Right atrium auricular region (tissue), 2 donors: ENCODE results near the gene NDUFC2. TPM values are rescaled to one million over a fixed set of nuclear protein-coding genes. Genes with fewer than 3 reads are reported as not detected.
"Not testable (repeated sequence)": the region's sequence is repeated elsewhere in the genome, so short reads cannot be mapped to it uniquely, and the experiment has no call there.

ENCODE experiments used
- DNase-seq: peaks from one replicate; pipeline ENCODE4 v3.0.0-alpha.2; 2019; ENCODE audit warnings: low spot score
- H3K27ac ChIP-seq, 2 donors: fragments of 200-600 bp; sonication (generic); 1 replicate in 1 of 2; 2 replicates in 1 of 2; pipeline ENCODE4 v1.5.1; 2016 to 2019
- H3K27me3 ChIP-seq, 2 donors: fragments of 200-600 bp; sonication (generic); one replicate each; pipeline versions ENCODE4 v1.5.1 to v1.6.0; 2017 to 2019
- H3K36me3 ChIP-seq: fragments of 200-600 bp; sonication (generic); one replicate; pipeline ENCODE4 v1.5.1; 2016
- H3K4me1 ChIP-seq, 2 donors: fragments of 200-600 bp; sonication (generic); one replicate each; pipeline versions ENCODE4 v1.5.1 to v1.6.0; 2017 to 2019
- H3K4me3 ChIP-seq, 2 donors: fragments of 200-600 bp; sonication (generic); 1 replicate in 1 of 2; 2 replicates in 1 of 2; pipeline ENCODE4 v1.5.1; 2017 to 2019; ENCODE audit warnings: mild to moderate bottlenecking in 1 of 2, moderate library complexity in 1 of 2
- H3K9me3 ChIP-seq, 2 donors: fragments of 200-600 bp; sonication (generic); one replicate each; pipeline ENCODE4 v1.5.1; 2019
- CTCF ChIP-seq, 2 donors: fragments of 200-600 bp; sonication (generic); IDR thresholded peaks; one replicate each; pipeline ENCODE4 v1.5.1; 2019; ENCODE audit warnings: antibody characterized with exemption in 2 of 2
- total RNA-seq, 2 donors: library from RNA; depleted of rRNA; stranded (reverse); fragments of >200 nt; gene quantifications; one replicate each; pipeline ENCODE4 v1.1.0, GENCODE V29; 2016

NDUFC2 gene
- total RNA-seq, 2 donors from 2014 or later, result 154 to 163 TPM

DNA sequence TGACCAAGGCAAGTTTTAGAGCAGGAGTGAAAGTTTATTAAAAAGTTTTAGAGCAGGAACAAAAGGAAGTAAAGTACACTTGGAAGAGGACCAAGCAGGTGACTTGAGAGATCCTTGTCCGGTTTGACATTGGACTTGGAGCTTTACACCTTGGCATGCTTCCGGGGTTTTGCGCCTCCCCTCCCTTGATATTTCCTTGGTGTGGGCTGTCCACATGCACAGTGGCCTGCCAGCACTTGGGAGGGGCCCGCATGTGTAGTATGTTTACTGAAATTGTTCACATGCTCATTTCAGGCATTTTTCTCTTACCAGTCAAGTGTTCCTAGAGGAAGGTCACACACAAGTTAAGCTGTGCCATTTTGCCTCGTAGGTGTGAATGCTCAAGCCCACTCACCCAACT, 35.0 kb downstream of the NDUFC2 start:
- DNase-seq, result no peak
- no peaks in the 10 kb centered on the region for H3K36me3 ChIP-seq
- no peak overlapping the region for H3K4me3 ChIP-seq
- no peaks in the 10 kb centered on the region for H3K9me3 ChIP-seq
- TF ChIP-seq CTCF (IDR thresholded peaks at IDR 0.05), result no peak
- H3K4me1 ChIP-seq, result peaks cover 0 to 24% of the 10 kb centered on the region in 2 donors
- H3K27ac ChIP-seq, result no peak overlapping the region
- no peaks in the 10 kb centered on the region for H3K27me3 ChIP-seq

DNA sequence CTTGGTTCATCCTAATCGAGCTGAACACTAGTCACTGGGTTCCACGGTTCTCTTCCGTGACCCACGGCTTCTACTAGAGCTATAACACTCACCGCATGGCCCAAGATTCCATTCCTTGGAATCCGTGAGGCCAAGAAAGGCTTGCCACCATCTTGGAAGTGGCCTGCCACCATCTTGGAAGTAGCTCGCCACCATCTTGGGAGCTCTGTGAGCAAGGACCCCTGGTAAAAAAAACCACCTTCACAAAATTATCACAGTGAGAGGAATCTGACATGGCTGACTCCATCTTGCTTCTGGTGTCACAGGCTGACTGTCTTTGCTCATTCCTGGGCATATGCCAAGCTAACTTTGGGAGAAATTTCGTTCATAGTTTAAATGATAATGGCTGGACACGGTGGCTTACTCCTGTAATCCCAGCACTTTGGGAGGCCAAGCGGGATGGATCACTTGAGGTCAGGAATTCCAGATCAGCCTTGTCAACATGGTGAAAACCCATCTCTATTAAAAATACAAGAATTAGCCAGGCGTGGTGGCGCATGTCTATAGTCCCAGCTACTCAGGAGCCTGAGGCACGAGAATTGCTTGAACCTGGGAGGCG, 37.7 kb downstream of the NDUFC2 start:
- no peaks in the 10 kb centered on the region for H3K27me3 ChIP-seq
- H3K27ac ChIP-seq, result no peak overlapping the region
- H3K36me3 ChIP-seq, result no peaks in the 10 kb centered on the region
- H3K9me3 ChIP-seq, result no peaks in the 10 kb centered on the region
- DNase-seq, result no peak
- H3K4me3 ChIP-seq, result no peak overlapping the region
- H3K4me1 ChIP-seq, result peaks cover 0 to 24% of the 10 kb centered on the region in 2 donors
- TF ChIP-seq CTCF (IDR thresholded peaks at IDR 0.05), result no peak

- not testable (repeated sequence) for H3K27me3 ChIP-seq, H3K9me3 ChIP-seq, H3K4me3 ChIP-seq, H3K27ac ChIP-seq, H3K36me3 ChIP-seq, DNase-seq
- H3K4me1 ChIP-seq, result peaks cover 0 to 24% of the 10 kb centered on the region in 2 donors
These were observed 38.3 kb downstream of the NDUFC2 start for GRCh38 chr11:78041380-78041719.

GRCh38 chr11:78040691-78041379, 38.8 kb downstream of the NDUFC2 start:
- no peaks in the 10 kb centered on the region for H3K36me3 ChIP-seq
- no peak for DNase-seq
- H3K9me3 ChIP-seq, result no peaks in the 10 kb centered on the region
- H3K4me3 ChIP-seq, result no peak overlapping the region
- H3K4me1 ChIP-seq, result peaks cover 0 to 23% of the 10 kb centered on the region in 2 donors
- no peaks in the 10 kb centered on the region for H3K27me3 ChIP-seq
- H3K27ac ChIP-seq, result peak overlapping the region; percentile 51 to 55
- TF ChIP-seq CTCF (IDR thresholded peaks at IDR 0.05), result no peak

- peak overlapping the region; percentile 51 to 55 for H3K27ac ChIP-seq
- peak; percentile 62 for DNase-seq
- peaks cover 0 to 15% of the 10 kb centered on the region in 2 donors for H3K4me1 ChIP-seq
- H3K9me3 ChIP-seq, result no peaks in the 10 kb centered on the region
- H3K36me3 ChIP-seq, result no peaks in the 10 kb centered on the region
- TF ChIP-seq CTCF (IDR thresholded peaks at IDR 0.05), result no peak
- no peaks in the 10 kb centered on the region for H3K27me3 ChIP-seq
- peak overlapping the region in 1 of 2 donors; percentile 16 for H3K4me3 ChIP-seq
These were observed 39.6 kb downstream of the NDUFC2 start for GRCh38 chr11:78039919-78040671.

DNA sequence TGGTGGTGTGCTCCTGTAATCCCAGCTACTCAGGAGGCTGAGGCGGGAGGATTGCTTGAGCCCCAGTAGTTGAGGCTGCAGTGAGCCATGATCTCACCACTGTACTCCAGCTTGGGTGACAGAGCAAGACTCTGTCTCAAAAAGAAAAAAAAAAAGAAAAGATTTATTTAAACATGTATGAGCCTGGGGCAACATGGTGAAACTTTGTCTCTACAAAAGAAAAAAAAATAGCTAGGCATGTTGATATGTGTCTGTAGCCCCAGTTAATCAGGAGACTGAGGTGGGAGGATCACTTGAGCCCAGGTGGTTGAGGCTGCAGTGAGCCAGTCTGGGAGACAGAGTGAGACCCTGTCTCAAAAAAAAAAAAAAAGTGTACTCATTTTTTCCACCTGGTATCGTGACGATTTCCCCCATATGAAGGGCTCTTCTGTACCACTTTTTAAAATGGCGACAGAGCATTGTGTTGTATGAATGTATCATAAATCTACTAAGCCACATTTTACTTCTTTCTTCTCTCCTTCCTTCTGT, 40.2 kb downstream of the NDUFC2 start:
- TF ChIP-seq CTCF (IDR thresholded peaks at IDR 0.05), result no peak
- H3K27ac ChIP-seq, result peak overlapping the region in 1 of 2 donors; percentile 55
- H3K9me3 ChIP-seq, result no peaks in the 10 kb centered on the region
- H3K27me3 ChIP-seq, result no peaks in the 10 kb centered on the region
- H3K4me3 ChIP-seq, result no peak overlapping the region
- H3K36me3 ChIP-seq, result no peaks in the 10 kb centered on the region
- H3K4me1 ChIP-seq, result peaks cover 0 to 14% of the 10 kb centered on the region in 2 donors
- no peak for DNase-seq
